OCI-LY1 (cell line): Measurements from ENCODE around the gene GDI1.

Experiments used
- H2AFZ ChIP-seq: fragments of 200-600 bp; sonication (generic), shearing (Covaris generic); 2 replicates; pipeline ENCODE4 v1.6.0; 2014; ENCODE audit warnings: antibody characterized with exemption, mild to moderate bottlenecking, low read length
- H3F3A ChIP-seq: fragments of 200-600 bp; sonication (generic), shearing (Covaris generic); 2 replicates; pipeline ENCODE4 v1.6.0; 2014; ENCODE audit warnings: mild to moderate bottlenecking, antibody characterized with exemption, low read length, moderate library complexity; ENCODE audit not compliant: insufficient read depth
- H3K27ac ChIP-seq: fragments of 200-600 bp; sonication (generic); 2 replicates; pipeline ENCODE4 v1.5.1; 2014; ENCODE audit warnings: low read length, mixed run types, mild to moderate bottlenecking, low read depth; ENCODE audit not compliant: poor library complexity, severe bottlenecking
- H3K27me3 ChIP-seq: fragments of 200-600 bp; sonication (generic); 2 replicates; pipeline ENCODE4 v1.6.0; 2014; ENCODE audit warnings: antibody characterized with exemption, mild to moderate bottlenecking, low read length, moderate library complexity; ENCODE audit not compliant: insufficient read depth
- H3K36me3 ChIP-seq: fragments of 200-600 bp; sonication (generic); 2 replicates; pipeline ENCODE4 v1.6.1; 2014; ENCODE audit warnings: mild to moderate bottlenecking, antibody characterized with exemption, low read length, moderate library complexity, mixed read lengths; ENCODE audit not compliant: insufficient read depth
- H3K4me1 ChIP-seq: fragments of 200-600 bp; sonication (generic); 2 replicates; pipeline ENCODE4 v1.5.1; 2014; ENCODE audit warnings: mild to moderate bottlenecking, low read length, moderate library complexity; ENCODE audit not compliant: insufficient read depth, severe bottlenecking
- H3K4me2 ChIP-seq: fragments of 200-600 bp; sonication (generic), shearing (Covaris generic); 2 replicates; pipeline ENCODE4 v1.6.1; 2014; ENCODE audit warnings: low read length
- H3K4me3 ChIP-seq: fragments of 200-600 bp; sonication (generic); 2 replicates; pipeline ENCODE4 v1.5.1; 2014; ENCODE audit warnings: low read length, low read depth, mild to moderate bottlenecking, mixed read lengths; ENCODE audit not compliant: poor library complexity, severe bottlenecking
- H3K79me2 ChIP-seq: fragments of 200-600 bp; shearing (Covaris generic); 2 replicates; pipeline ENCODE4 v1.6.1; 2016; ENCODE audit warnings: mixed run types, low read length, mixed read lengths; ENCODE audit not compliant: insufficient read depth
- H3K9ac ChIP-seq: fragments of 200-600 bp; sonication (generic), shearing (Covaris generic); 2 replicates; pipeline ENCODE4 v1.6.1; 2014; ENCODE audit warnings: mild to moderate bottlenecking, low read length, mixed read lengths
- H3K9me2 ChIP-seq: fragments of 200-600 bp; sonication (generic), shearing (Covaris generic); 2 replicates; pipeline ENCODE4 v1.6.1; 2014; ENCODE audit warnings: low read depth, mild to moderate bottlenecking, low read length, mixed read lengths
- H3K9me3 ChIP-seq: fragments of 200-600 bp; shearing (Covaris generic); 2 replicates; pipeline ENCODE4 v1.6.1; 2014; ENCODE audit warnings: low read length, mixed read lengths
- H4K20me1 ChIP-seq: fragments of 200-600 bp; sonication (generic), shearing (Covaris generic); 2 replicates; pipeline ENCODE4 v1.6.0; 2016; ENCODE audit warnings: mild to moderate bottlenecking, low read length; ENCODE audit not compliant: insufficient read depth
- EZH2 ChIP-seq: fragments of 200-600 bp; sonication (generic), shearing (Covaris generic); IDR thresholded peaks from 2 replicates; pipeline ENCODE4 v1.8.0; 2017; ENCODE audit warnings: borderline replicate concordance, mixed run types, mild to moderate bottlenecking, antibody characterized with exemption, low read length, moderate library complexity, mixed read lengths
- TF ChIP-seq, protein P1 (sequence below): fragments of 200-600 bp; sonication (generic), shearing (Covaris generic); IDR thresholded peaks from 2 replicates; pipeline ENCODE4 v1.5.1; 2017; ENCODE audit warnings: mild to moderate bottlenecking, antibody characterized with exemption, low read length, moderate library complexity, mixed read lengths

GDI1 gene

DNA sequence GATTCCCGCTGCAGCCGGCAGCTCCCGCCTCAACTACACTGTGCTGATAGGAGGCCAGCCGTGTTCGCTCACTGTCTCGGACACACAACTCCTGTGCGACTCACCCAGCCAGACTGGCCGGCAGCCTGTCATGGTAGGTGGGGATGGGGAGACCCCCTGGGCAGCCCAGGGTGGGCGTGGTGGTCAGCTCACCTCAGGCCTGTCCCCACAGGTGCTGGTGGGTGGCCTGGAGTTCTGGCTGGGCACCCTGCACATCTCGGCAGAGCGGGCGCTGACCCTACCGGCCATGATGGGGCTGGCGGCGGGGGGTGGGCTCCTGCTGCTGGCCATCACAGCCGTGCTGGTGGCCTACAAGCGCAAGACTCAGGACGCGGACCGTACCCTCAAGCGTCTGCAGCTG, 30.6 kb downstream of the GDI1 start:
- Histone ChIP-seq H3K79me2 (no peaks in the 10 kb centered on the region), H4K20me1 (no peaks in the 10 kb centered on the region), H3K4me3 (no peak overlapping the region), H3K27me3 (no peaks in the 10 kb centered on the region), H3F3A (no peaks in the 10 kb centered on the region), H3K36me3 (peaks cover 5% of the 10 kb centered on the region; the same call in 1 of the 2 replicates), H3K4me1 (no peaks in the 10 kb centered on the region), H3K27ac (no peak overlapping the region), H3K9me3 (no peaks in the 10 kb centered on the region), H3K9me2 (no peaks in the 10 kb centered on the region), H2AFZ (no peak overlapping the region), H3K9ac (no peak overlapping the region), H3K4me2 (no peak overlapping the region)
- TF ChIP-seq, protein P1, sequence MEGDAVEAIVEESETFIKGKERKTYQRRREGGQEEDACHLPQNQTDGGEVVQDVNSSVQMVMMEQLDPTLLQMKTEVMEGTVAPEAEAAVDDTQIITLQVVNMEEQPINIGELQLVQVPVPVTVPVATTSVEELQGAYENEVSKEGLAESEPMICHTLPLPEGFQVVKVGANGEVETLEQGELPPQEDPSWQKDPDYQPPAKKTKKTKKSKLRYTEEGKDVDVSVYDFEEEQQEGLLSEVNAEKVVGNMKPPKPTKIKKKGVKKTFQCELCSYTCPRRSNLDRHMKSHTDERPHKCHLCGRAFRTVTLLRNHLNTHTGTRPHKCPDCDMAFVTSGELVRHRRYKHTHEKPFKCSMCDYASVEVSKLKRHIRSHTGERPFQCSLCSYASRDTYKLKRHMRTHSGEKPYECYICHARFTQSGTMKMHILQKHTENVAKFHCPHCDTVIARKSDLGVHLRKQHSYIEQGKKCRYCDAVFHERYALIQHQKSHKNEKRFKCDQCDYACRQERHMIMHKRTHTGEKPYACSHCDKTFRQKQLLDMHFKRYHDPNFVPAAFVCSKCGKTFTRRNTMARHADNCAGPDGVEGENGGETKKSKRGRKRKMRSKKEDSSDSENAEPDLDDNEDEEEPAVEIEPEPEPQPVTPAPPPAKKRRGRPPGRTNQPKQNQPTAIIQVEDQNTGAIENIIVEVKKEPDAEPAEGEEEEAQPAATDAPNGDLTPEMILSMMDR, result no peak
- TF ChIP-seq EZH2, result no peak

DNA sequence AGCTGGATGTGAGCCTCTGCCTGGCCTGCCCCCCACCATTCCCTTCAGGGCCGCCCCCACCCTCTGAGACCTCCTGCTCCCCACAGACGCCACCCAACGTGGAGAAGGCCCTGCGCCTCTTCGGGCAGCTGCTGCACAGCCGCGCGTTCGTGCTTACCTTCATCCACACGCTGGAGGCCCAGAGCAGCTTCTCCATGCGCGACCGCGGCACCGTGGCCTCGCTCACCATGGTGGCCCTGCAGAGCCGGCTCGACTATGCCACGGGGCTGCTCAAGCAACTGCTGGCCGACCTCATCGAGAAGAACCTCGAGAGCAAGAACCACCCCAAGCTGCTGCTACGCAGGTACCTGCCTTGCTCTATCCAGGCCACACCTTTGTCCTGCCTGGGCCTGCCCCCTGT, 31.3 kb downstream of the GDI1 start:
- Histone ChIP-seq H4K20me1 (no peaks in the 10 kb centered on the region), H3K79me2 (no peaks in the 10 kb centered on the region), H3K27ac (no peak overlapping the region), H3K4me3 (no peak overlapping the region), H3K9ac (no peak overlapping the region), H3K27me3 (no peaks in the 10 kb centered on the region), H3K4me2 (no peak overlapping the region), H3K9me2 (no peaks in the 10 kb centered on the region), H2AFZ (no peak overlapping the region), H3K36me3 (peaks cover 5% of the 10 kb centered on the region; the same call in 1 of the 2 replicates), H3K4me1 (no peaks in the 10 kb centered on the region), H3K9me3 (no peaks in the 10 kb centered on the region), H3F3A (no peaks in the 10 kb centered on the region)
- TF ChIP-seq, protein P1, result no peak
- no peak for TF ChIP-seq EZH2

GRCh38 chrX:154469114-154469513, 32.2 kb downstream of the GDI1 start:
- no peak overlapping the region for H3K9ac ChIP-seq
- H3K27ac ChIP-seq, result no peak overlapping the region
- H3F3A ChIP-seq, result no peaks in the 10 kb centered on the region
- H3K4me2 ChIP-seq, result no peak overlapping the region
- H2AFZ ChIP-seq, result no peak overlapping the region
- no peaks in the 10 kb centered on the region for H3K27me3 ChIP-seq
- H3K9me3 ChIP-seq, result no peaks in the 10 kb centered on the region
- H3K79me2 ChIP-seq, result no peaks in the 10 kb centered on the region
- H3K4me1 ChIP-seq, result no peaks in the 10 kb centered on the region
- H4K20me1 ChIP-seq, result no peaks in the 10 kb centered on the region
- H3K9me2 ChIP-seq, result no peaks in the 10 kb centered on the region
- peaks cover 5% of the 10 kb centered on the region; the same call in 1 of the 2 replicates for H3K36me3 ChIP-seq
- no peak overlapping the region for H3K4me3 ChIP-seq
- no peak for TF ChIP-seq EZH2
- TF ChIP-seq, protein P1, result no peak
